Neural cell (in vitro differentiated cells): Measurements from ENCODE around the gene CHST2.

Source experiments
- MXI1 ChIP-seq: fragments of 450-650 bp; conservative IDR thresholded peaks from 2 replicates; pipeline ENCODE4 v1.6.1; 2014; ENCODE audit warnings: antibody characterized with exemption, mild to moderate bottlenecking; ENCODE audit not compliant: poor library complexity, severe bottlenecking
- POLR2AphosphoS5 ChIP-seq: IDR thresholded peaks from 2 replicates; pipeline ENCODE4 v1.6.1; 2012
- RAD21 ChIP-seq: fragments of 450-650 bp; conservative IDR thresholded peaks from 2 replicates; pipeline ENCODE4 v1.6.1; 2014; ENCODE audit warnings: antibody characterized with exemption, mild to moderate bottlenecking, moderate library complexity
- TF ChIP-seq, protein P1 (sequence below): fragments of 450-650 bp; IDR thresholded peaks from 2 replicates; pipeline ENCODE4 v1.5.1; 2014; ENCODE audit warnings: antibody characterized with exemption, mild to moderate bottlenecking, moderate library complexity; ENCODE audit not compliant: poor library complexity, severe bottlenecking

DNA sequence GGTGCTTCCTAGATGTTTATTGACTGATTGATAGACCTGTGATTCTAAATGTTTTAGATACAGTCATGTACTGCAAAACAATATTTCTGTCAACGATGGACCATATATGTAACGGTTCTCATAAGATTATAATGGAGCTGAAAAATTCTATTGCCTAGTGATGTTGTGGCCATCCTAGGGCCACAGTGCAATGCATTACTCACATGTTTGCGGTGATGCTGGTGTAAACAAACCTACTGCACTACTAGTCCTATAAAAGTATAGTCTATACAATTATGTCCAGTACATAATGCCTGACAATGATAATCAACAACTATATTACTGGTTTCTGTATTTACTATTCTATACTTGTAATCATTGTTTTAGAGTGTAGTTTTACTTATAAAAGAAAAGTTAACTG lies 46.8 kb downstream of the CHST2 start:
- no peak for TF ChIP-seq RAD21
- no peak for TF ChIP-seq POLR2AphosphoS5
- TF ChIP-seq, protein P1, sequence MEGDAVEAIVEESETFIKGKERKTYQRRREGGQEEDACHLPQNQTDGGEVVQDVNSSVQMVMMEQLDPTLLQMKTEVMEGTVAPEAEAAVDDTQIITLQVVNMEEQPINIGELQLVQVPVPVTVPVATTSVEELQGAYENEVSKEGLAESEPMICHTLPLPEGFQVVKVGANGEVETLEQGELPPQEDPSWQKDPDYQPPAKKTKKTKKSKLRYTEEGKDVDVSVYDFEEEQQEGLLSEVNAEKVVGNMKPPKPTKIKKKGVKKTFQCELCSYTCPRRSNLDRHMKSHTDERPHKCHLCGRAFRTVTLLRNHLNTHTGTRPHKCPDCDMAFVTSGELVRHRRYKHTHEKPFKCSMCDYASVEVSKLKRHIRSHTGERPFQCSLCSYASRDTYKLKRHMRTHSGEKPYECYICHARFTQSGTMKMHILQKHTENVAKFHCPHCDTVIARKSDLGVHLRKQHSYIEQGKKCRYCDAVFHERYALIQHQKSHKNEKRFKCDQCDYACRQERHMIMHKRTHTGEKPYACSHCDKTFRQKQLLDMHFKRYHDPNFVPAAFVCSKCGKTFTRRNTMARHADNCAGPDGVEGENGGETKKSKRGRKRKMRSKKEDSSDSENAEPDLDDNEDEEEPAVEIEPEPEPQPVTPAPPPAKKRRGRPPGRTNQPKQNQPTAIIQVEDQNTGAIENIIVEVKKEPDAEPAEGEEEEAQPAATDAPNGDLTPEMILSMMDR: no peak
- TF ChIP-seq MXI1: no peak
